HepG2 (cell line): ENCODE data around the gene ENTPD6.

Experiments
- CTCF ChIP-seq: sonication (generic); formaldehyde crosslinking; IDR thresholded peaks from 2 replicates; pipeline ENCODE4 v1.5.0; 2020; ENCODE audit warnings: mild to moderate bottlenecking, missing genetic modification reagents, moderate library complexity
- DNMT1 ChIP-seq: sonication (generic); formaldehyde crosslinking; IDR thresholded peaks from 2 replicates; pipeline ENCODE4 v1.5.1; 2020; ENCODE audit warnings: mild to moderate bottlenecking, missing genetic modification reagents
- HDAC1 ChIP-seq: sonication (generic); formaldehyde crosslinking; IDR thresholded peaks from 2 replicates; pipeline ENCODE4 v1.5.1; 2020; ENCODE audit warnings: mild to moderate bottlenecking, missing genetic modification reagents
- HDAC2 ChIP-seq: sonication (generic); formaldehyde crosslinking; IDR thresholded peaks from 2 replicates; pipeline ENCODE4 v1.4.0; 2020; ENCODE audit warnings: missing genetic modification reagents
- KLF15 ChIP-seq: sonication (generic); formaldehyde crosslinking; IDR thresholded peaks from 2 replicates; pipeline ENCODE4 v1.8.1; 2023; ENCODE audit warnings: borderline replicate concordance, mild to moderate bottlenecking, inconsistent platforms, missing genetic modification reagents, mixed read lengths
- PHB2 ChIP-seq: fragments of 450-650 bp; IDR thresholded peaks from 2 replicates; pipeline ENCODE4 v1.6.1; 2018; ENCODE audit not compliant: partially characterized antibody
- SIN3A ChIP-seq: IDR thresholded peaks from 2 replicates; pipeline ENCODE4 v1.6.1; 2011; ENCODE audit warnings: low read depth, mild to moderate bottlenecking, control low read depth, low read length, borderline replicate concordance
- ZBTB1 ChIP-seq: sonication (generic); formaldehyde crosslinking; IDR thresholded peaks from 2 replicates; pipeline ENCODE4 v1.4.0; 2020; ENCODE audit warnings: missing genetic modification reagents, borderline replicate concordance
- ZNF335 ChIP-seq: sonication (generic); formaldehyde crosslinking; IDR thresholded peaks from 2 replicates; pipeline ENCODE4 v1.4.0; 2020; ENCODE audit warnings: missing genetic modification reagents
- ZSCAN30 ChIP-seq: sonication (generic); formaldehyde crosslinking; IDR thresholded peaks from 2 replicates; pipeline ENCODE4 v1.5.0; 2020; ENCODE audit warnings: mild to moderate bottlenecking, missing genetic modification reagents

GRCh38 chr20:25193843-25194242 lies 1.7 kb upstream of the ENTPD6 start:
- TF ChIP-seq HDAC1 (CRISPR knock-in tag) = no peak
- TF ChIP-seq HDAC2 (CRISPR knock-in tag) = no peak
- no peak for TF ChIP-seq PHB2
- TF ChIP-seq SIN3A = no peak
- no peak for TF ChIP-seq ZSCAN30 (CRISPR knock-in tag)
- TF ChIP-seq CTCF (CRISPR knock-in tag) = no peak
- no peak for TF ChIP-seq ZBTB1
- no peak for TF ChIP-seq ZNF335
- TF ChIP-seq KLF15 (CRISPR knock-in tag) = no peak
- no peak for TF ChIP-seq DNMT1 (CRISPR knock-in tag)
